DOHH2 (cell line): ENCODE data around the gene GOLGA3.

Experiments
- H3F3A ChIP-seq: fragments of 200-600 bp; sonication (generic), shearing (Covaris generic); 2 replicates; pipeline ENCODE4 v1.6.0; 2016; ENCODE audit warnings: antibody characterized with exemption, mild to moderate bottlenecking; ENCODE audit not compliant: control insufficient read depth, insufficient read depth
- H3K27ac ChIP-seq: fragments of 200-600 bp; sonication (generic); 2 replicates; pipeline ENCODE4 v1.5.1; 2014; ENCODE audit warnings: low read depth, mild to moderate bottlenecking, low read length, moderate library complexity
- H3K27me3 ChIP-seq: fragments of 200-600 bp; sonication (generic); 2 replicates; pipeline ENCODE4 v1.6.1; 2014; ENCODE audit warnings: mild to moderate bottlenecking, low read length, mixed read lengths; ENCODE audit not compliant: control insufficient read depth
- H3K36me3 ChIP-seq: fragments of 200-600 bp; sonication (generic); 2 replicates; pipeline ENCODE4 v1.6.1; 2014; ENCODE audit warnings: mild to moderate bottlenecking, low read length, moderate library complexity, mixed read lengths; ENCODE audit not compliant: control insufficient read depth
- H3K4me1 ChIP-seq: fragments of 200-600 bp; sonication (generic); 2 replicates; pipeline ENCODE4 v1.6.1; 2014; ENCODE audit warnings: mild to moderate bottlenecking, low read length, mixed read lengths; ENCODE audit not compliant: control insufficient read depth
- H3K4me2 ChIP-seq: fragments of 200-600 bp; sonication (generic); 2 replicates; pipeline ENCODE4 v1.6.0; 2014; ENCODE audit warnings: mild to moderate bottlenecking, low read length, moderate library complexity
- H3K4me3 ChIP-seq: fragments of 200-600 bp; sonication (generic); 2 replicates; pipeline ENCODE4 v1.5.1; 2014; ENCODE audit warnings: mild to moderate bottlenecking, low read length, mixed read lengths
- H3K79me2 ChIP-seq: fragments of 200-600 bp; sonication (generic); 2 replicates; pipeline ENCODE4 v1.6.1; 2014; ENCODE audit warnings: mild to moderate bottlenecking, low read length, mixed read lengths; ENCODE audit not compliant: control insufficient read depth
- H3K9me2 ChIP-seq: fragments of 200-600 bp; sonication (generic); replicated peaks from 2 replicates; pipeline ENCODE4 v1.6.1; 2014; ENCODE audit warnings: mild to moderate bottlenecking, low read length, mixed read lengths; ENCODE audit not compliant: control insufficient read depth
- H3K9me3 ChIP-seq: fragments of 200-600 bp; sonication (generic); 2 replicates; pipeline ENCODE4 v1.6.1; 2014; ENCODE audit warnings: antibody characterized with exemption, low read length, mixed read lengths; ENCODE audit not compliant: control insufficient read depth, insufficient read depth
- H4K20me1 ChIP-seq: fragments of 200-600 bp; sonication (generic); 2 replicates; pipeline ENCODE4 v1.6.0; 2014; ENCODE audit warnings: low read depth, mild to moderate bottlenecking, antibody characterized with exemption, low read length, moderate library complexity; ENCODE audit not compliant: control insufficient read depth, insufficient read depth
- EZH2phosphoT487 ChIP-seq: fragments of 200-600 bp; sonication (generic); IDR thresholded peaks from 2 replicates; pipeline ENCODE4 v1.6.1; 2017; ENCODE audit warnings: borderline replicate concordance, mild to moderate bottlenecking, antibody characterized with exemption, low read length, moderate library complexity, mixed read lengths
- TF ChIP-seq, protein P1 (sequence below): fragments of 200-600 bp; sonication (generic); IDR thresholded peaks from one replicate; pipeline ENCODE4 v1.5.1; 2014; ENCODE audit warnings: antibody characterized with exemption, mild to moderate bottlenecking, low read depth, low read length; ENCODE audit not compliant: poor library complexity, severe bottlenecking

GOLGA3 gene

DNA sequence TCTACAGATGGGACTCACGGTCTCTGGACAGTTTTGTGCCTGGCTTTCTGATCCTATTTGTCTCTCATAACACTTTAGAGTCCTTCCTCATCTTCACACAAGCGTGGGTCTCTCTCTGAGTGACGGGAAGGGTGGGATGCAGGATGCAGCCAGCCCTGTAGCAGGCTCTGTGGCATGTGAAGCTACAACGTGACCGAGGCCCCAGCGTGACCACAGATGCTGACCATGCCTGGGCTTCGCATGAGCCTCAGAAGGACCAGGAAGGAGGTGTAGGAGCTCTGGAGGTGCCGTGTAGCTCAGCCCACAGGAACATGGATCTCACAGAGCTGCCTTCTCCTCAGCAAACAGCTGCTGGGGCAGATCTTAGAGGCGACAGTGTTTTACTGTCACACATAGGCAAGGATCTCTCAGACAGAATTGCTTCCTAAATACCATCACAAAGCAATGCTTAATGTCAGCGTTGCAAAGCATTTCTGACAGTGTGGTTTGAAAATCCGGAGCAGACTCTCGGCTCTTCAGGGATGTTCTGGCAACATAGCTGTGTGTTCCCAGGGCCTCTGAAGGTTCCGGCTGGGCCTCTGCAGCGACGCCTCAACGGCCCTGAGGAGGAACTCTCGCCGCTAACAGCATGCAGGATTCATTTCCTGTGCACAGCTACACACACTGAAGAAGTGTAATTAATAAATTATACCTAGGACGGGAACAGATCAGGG, 88.9 kb downstream of the GOLGA3 start:
- H3K27ac ChIP-seq, result no peak overlapping the region
- H3K4me1 ChIP-seq, result no peaks in the 10 kb centered on the region
- no peaks in the 10 kb centered on the region for H3K27me3 ChIP-seq
- TF ChIP-seq, protein P1, sequence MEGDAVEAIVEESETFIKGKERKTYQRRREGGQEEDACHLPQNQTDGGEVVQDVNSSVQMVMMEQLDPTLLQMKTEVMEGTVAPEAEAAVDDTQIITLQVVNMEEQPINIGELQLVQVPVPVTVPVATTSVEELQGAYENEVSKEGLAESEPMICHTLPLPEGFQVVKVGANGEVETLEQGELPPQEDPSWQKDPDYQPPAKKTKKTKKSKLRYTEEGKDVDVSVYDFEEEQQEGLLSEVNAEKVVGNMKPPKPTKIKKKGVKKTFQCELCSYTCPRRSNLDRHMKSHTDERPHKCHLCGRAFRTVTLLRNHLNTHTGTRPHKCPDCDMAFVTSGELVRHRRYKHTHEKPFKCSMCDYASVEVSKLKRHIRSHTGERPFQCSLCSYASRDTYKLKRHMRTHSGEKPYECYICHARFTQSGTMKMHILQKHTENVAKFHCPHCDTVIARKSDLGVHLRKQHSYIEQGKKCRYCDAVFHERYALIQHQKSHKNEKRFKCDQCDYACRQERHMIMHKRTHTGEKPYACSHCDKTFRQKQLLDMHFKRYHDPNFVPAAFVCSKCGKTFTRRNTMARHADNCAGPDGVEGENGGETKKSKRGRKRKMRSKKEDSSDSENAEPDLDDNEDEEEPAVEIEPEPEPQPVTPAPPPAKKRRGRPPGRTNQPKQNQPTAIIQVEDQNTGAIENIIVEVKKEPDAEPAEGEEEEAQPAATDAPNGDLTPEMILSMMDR, result no peak
- H3F3A ChIP-seq, result 0 out of 2 replicates have a peak, but pooled peaks cover 4% of the 10 kb centered on the region
- peaks cover 69% of the 10 kb centered on the region for H3K79me2 ChIP-seq
- peaks cover 5% of the 10 kb centered on the region; the same call in 1 of the 2 replicates for H4K20me1 ChIP-seq
- H3K36me3 ChIP-seq, result peaks cover 92% of the 10 kb centered on the region
- no peak overlapping the region for H3K4me3 ChIP-seq
- H3K9me3 ChIP-seq, result no peaks in the 10 kb centered on the region
- no peak overlapping the region for H3K4me2 ChIP-seq
- H3K9me2 ChIP-seq, result no peaks in the 10 kb centered on the region

DNA sequence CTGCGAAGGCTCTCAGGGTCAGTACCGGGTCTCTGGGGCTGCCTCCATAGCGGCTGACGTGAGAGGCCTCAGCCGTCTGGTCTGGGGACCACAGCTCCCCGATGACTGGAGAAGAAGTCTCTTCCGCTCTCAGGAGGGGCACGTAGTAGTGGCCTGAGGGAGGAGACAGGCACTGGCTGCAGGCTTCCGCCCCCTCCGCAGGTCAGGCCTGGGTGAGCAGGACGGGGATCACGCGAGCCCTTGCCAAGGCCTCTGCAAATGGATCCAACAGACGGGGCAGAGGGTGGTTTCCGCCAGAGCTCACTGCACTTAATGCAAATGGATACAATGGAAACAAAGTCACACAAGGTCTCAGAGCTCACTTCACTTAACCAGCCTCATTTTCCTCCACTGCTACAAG, 91.8 kb downstream of the GOLGA3 start:
- no peaks in the 10 kb centered on the region for H3K9me2 ChIP-seq
- no peaks in the 10 kb centered on the region for H3K27me3 ChIP-seq
- H3K27ac ChIP-seq, result no peak overlapping the region
- H3K9me3 ChIP-seq, result no peaks in the 10 kb centered on the region
- TF ChIP-seq, protein P1, result no peak
- TF ChIP-seq EZH2phosphoT487, result no peak
- no peaks in the 10 kb centered on the region for H4K20me1 ChIP-seq
- peaks cover 93% of the 10 kb centered on the region for H3K36me3 ChIP-seq
- H3K79me2 ChIP-seq, result peaks cover 44% of the 10 kb centered on the region
- no peaks in the 10 kb centered on the region for H3K4me1 ChIP-seq
- no peak overlapping the region for H3K4me2 ChIP-seq
- H3K4me3 ChIP-seq, result no peak overlapping the region
- 0 out of 2 replicates have a peak, but pooled peaks cover 2% of the 10 kb centered on the region for H3F3A ChIP-seq

DNA sequence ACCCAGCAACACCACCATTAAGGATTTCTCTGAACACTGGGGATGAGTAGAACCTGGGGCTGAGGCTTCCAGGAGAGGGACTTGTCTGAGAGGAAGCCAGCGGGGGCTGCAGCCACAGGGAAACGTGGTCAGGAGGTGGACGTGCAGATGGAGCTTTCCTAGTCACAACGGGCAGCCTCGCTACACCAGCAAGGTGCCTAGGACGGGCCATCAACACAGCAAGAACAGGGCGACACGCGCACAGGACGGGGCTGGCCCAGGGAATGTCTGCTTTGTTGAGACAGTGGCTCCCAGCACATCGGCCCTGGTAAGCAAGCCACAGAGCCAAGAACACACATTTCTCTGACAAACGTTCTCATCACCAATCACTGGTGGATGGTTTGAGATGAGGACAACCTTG, 92.3 kb downstream of the GOLGA3 start:
- Histone ChIP-seq H3K4me3 (no peak overlapping the region), H3K27ac (no peak overlapping the region), H3K36me3 (peaks cover 93% of the 10 kb centered on the region), H3K79me2 (peaks cover 40% of the 10 kb centered on the region), H3K27me3 (no peaks in the 10 kb centered on the region), H3F3A (0 out of 2 replicates have a peak, but pooled peaks cover 1% of the 10 kb centered on the region), H3K9me2 (no peaks in the 10 kb centered on the region), H3K9me3 (no peaks in the 10 kb centered on the region), H4K20me1 (no peaks in the 10 kb centered on the region), H3K4me1 (no peaks in the 10 kb centered on the region), H3K4me2 (no peak overlapping the region)
- TF ChIP-seq, protein P1, result no peak
- TF ChIP-seq EZH2phosphoT487, result no peak
